Activated B cell treated with CpG ODN at 0.5 μM for 24 hours (primary cell): ENCODE results near the gene PEPD. TPM values are rescaled to one million over a fixed set of nuclear protein-coding genes. Genes with fewer than 3 reads are reported as not detected.
A peak's percentile ranks its signal among the peaks of the same experiment; 100 is the strongest.

Source experiments
- ATAC-seq: fragments of 200-7000 bp; cut with Tn5 transposase; one replicate; pipeline ENCODE4 v1.10.0; 2021; ENCODE audit warnings: low read depth, mild to moderate bottlenecking, moderate library complexity
- CTCF ChIA-PET: fragments of 350-600 bp; sonication (Branson Sonifier 250); formaldehyde crosslinking; loops from one replicate; lab custom pipeline; 2021; ENCODE audit warnings: antibody characterized with exemption; lab: Charles Lee
- POLR2A ChIA-PET: fragments of 350-600 bp; sonication (Branson Sonifier 250); formaldehyde crosslinking; loops from one replicate; lab custom pipeline; 2021; ENCODE audit warnings: antibody characterized with exemption; lab: Charles Lee
- DNase-seq: peaks from one replicate; pipeline ENCODE4 v3.0.0; 2022
- H3K27ac Mint-ChIP-seq: one replicate; pipeline ENCODE4 v1.8.0; 2020; ENCODE audit warnings: mixed read lengths
- H3K27me3 Mint-ChIP-seq: one replicate; pipeline ENCODE4 v1.8.0; 2021; ENCODE audit warnings: mixed read lengths
- H3K36me3 Mint-ChIP-seq: one replicate; pipeline ENCODE4 v1.8.0; 2021; ENCODE audit warnings: low read depth, mixed read lengths
- H3K4me1 Mint-ChIP-seq: one replicate; pipeline ENCODE4 v1.8.0; 2021; ENCODE audit warnings: mixed read lengths
- H3K4me3 Mint-ChIP-seq: one replicate; pipeline ENCODE4 v1.8.0; 2020; ENCODE audit warnings: mild to moderate bottlenecking, mixed read lengths
- H3K9me3 Mint-ChIP-seq: one replicate; pipeline ENCODE4 v1.8.0; 2020; ENCODE audit warnings: mixed read lengths
- intact Hi-C: fragments of 100-400 bp; cut with micrococcal nuclease; formaldehyde crosslinking; loops from one replicate; pipeline ENCODE4 v1.15.1; 2024
- total RNA-seq: library from RNA; stranded (reverse); gene quantifications from 2 replicates; pipeline ENCODE4 v1.2.3, GENCODE V29; 2022
- TF ChIP-seq, protein P1 (sequence below): fragments of 200-600 bp; IDR thresholded peaks from one replicate; pipeline ENCODE4 v1.8.0; 2022; ENCODE audit warnings: antibody characterized with exemption, mild to moderate bottlenecking

PEPD gene
- total RNA-seq, 1 donor from 2014 or later: 49.1 TPM

DNA sequence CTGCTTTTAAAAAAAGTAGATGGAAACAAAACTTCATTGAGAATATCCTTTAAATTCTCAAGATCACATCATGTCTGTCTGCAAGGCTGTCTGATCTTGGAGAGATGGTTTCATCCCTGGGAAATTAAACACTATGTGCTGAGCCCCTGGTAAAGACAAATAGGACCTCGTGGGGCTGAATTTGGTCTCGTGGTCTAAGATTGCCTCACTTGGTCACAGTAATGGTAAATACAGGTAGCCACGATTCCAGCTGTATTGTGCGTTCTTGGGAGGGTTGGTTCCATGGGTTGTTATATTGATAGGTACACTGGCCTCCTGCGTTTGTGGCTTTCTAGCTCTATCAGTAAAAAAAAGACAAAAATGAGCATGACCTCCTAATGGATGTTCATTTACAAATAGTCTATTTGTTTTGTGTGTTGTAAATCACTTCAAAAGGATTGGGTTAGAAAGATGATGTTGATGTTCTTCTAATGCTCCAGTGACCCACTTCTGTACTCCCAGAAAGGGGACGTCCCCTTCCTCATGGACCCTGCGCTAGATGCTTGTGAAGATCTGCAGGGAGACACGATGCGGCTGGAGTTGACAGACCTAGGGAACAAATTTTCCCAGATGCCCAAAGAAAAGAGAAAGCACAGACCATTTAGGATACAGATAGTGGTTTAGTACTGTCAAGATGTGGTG is 146.3 kb downstream of the PEPD start:
- Mint-ChIP-seq H3K4me3 (peak overlapping the region; percentile 86), H3K27ac (peak overlapping the region; percentile 24), H3K9me3 (no peaks in the 10 kb centered on the region), H3K36me3 (peaks cover 40% of the 10 kb centered on the region), H3K27me3 (no peaks in the 10 kb centered on the region), H3K4me1 (peaks cover 56% of the 10 kb centered on the region)
- intact Hi-C loops: loop anchor here (10.0 kb wide), 2 partner anchors 700 to 990 kb away; partner anchors contain the start of genes ANKRD27, GPI and RGS9BP
- ATAC-seq: no peak
- DNase-seq: no peak
- TF ChIP-seq, protein P1, sequence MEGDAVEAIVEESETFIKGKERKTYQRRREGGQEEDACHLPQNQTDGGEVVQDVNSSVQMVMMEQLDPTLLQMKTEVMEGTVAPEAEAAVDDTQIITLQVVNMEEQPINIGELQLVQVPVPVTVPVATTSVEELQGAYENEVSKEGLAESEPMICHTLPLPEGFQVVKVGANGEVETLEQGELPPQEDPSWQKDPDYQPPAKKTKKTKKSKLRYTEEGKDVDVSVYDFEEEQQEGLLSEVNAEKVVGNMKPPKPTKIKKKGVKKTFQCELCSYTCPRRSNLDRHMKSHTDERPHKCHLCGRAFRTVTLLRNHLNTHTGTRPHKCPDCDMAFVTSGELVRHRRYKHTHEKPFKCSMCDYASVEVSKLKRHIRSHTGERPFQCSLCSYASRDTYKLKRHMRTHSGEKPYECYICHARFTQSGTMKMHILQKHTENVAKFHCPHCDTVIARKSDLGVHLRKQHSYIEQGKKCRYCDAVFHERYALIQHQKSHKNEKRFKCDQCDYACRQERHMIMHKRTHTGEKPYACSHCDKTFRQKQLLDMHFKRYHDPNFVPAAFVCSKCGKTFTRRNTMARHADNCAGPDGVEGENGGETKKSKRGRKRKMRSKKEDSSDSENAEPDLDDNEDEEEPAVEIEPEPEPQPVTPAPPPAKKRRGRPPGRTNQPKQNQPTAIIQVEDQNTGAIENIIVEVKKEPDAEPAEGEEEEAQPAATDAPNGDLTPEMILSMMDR: no peak
- ChIA-PET POLR2A (interaction anchor here (3.9 kb wide), 1 partner anchor 198 kb away, joined by 43 read pairs; no protein-coding TSS in a partner anchor), CTCF (no interaction called here)

DNA sequence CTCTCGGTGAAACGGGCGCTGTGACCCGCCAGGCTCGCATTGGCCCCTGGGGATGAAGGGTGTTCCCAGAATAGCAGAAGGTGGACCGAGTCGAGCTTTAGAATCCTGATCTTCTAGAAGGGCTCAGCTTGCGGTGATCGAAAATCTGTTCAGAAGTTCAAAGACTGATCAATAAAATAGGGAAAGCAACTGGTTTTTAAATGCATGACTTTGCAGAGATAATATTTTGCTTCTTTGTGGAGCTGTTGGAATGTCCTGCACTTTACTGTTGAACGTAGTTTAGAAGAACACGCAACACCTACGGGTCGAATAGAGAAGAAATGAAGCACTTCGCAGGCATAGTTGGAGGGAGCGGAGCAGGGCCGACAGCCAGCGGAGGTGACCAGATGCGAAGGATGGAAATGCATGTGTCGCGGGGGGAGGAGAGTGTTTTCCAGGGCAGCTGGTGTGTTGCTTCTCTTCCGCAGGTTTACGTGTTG is 147.3 kb downstream of the PEPD start:
- ATAC-seq (no peak), DNase-seq (no peak)
- peaks cover 31% of the 10 kb centered on the region for H3K36me3 Mint-ChIP-seq
- no peaks in the 10 kb centered on the region for H3K9me3 Mint-ChIP-seq
- peak overlapping the region; percentile 86 for H3K27ac Mint-ChIP-seq
- CTCF ChIA-PET: interaction anchor here (0.6 kb wide), 1 partner anchor 798 kb away, joined by 3 read pairs; the partner anchor contains the start of gene LSM14A
- peak overlapping the region; percentile 86 for H3K4me3 Mint-ChIP-seq
- peaks cover 56% of the 10 kb centered on the region for H3K4me1 Mint-ChIP-seq
- TF ChIP-seq, protein P1: no peak
- POLR2A ChIA-PET: interaction anchor here (0.5 to 3.9 kb wide), 9 partner anchors 34 to 797 kb away, joined by 3 to 43 read pairs (median 4); partner anchors contain the start of genes CEBPA, GPATCH1 and PEPD
- no peaks in the 10 kb centered on the region for H3K27me3 Mint-ChIP-seq
- intact Hi-C loops: loop anchor here (5.0 to 10.0 kb wide), 5 partner anchors 402 to 1053 kb away; partner anchors contain the start of genes ANKRD27, CEP89, FAAP24 and GPI

DNA sequence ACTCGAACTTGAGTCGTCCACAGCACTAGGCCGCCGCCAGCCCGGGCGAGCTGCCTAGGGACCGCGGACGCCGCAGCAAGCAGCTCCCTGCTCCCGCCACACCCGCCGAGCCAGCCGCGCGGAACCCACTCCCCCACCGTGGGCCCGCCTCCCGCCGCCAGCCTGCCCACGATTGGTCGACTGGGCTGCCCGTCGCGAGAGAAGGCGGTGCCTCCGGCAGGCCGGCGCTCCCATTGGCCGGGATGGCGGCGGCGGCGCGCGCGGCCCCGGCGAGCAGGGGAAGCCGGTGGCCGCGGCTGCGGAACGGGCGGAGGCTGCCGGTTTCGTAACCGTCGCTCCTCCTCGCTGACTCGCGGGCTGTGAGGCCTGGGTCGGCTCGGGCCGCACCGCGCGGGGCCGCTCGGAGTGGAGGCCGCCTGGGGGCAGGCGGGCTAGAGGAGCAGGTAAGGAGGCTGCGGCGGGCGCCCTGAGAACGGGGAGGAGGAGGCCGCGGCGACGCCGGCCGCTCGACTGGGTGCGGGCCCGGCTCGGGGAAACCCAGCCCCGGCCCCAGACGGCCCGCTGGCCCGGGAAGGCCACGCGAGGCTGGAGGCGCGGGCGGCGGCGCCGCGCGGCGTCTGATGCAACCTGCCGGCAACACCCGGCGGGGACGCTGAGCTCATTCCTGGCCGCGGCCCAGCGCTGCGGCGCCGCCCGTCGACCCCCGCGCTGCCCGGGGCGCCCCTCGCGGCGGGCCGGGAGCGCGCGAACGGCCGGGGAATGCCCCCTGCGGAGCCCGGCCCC is 147.9 kb downstream of the PEPD start, which contains the start of gene CEBPG:
Gene CEBPG, plus strand, starts transcription at position 257 of the 783 bp plus-strand sequence. CDS start 5,531 bp downstream, outside the sequence.
- intact Hi-C loops: loop anchor here (1.0 to 10.0 kb wide), 8 partner anchors 71 to 1054 kb away; partner anchors contain the start of genes ANKRD27, CEBPA, CEP89 and FAAP24
- H3K9me3 Mint-ChIP-seq: no peaks in the 10 kb centered on the region
- DNase-seq (peak; percentile 99), ATAC-seq (peak; percentile 87)
- CTCF ChIA-PET: interaction anchor here (0.6 to 1.0 kb wide), 2 partner anchors 33 to 798 kb away, joined by 3 read pairs; partner anchors contain the start of gene LSM14A
- TF ChIP-seq, protein P1: no peak
- H3K27me3 Mint-ChIP-seq: no peaks in the 10 kb centered on the region
- POLR2A ChIA-PET: interaction anchor here (0.6 to 3.9 kb wide), 14 partner anchors 8 to 1303 kb away, joined by 3 to 43 read pairs (median 4); partner anchors contain the start of genes CEBPA, GPATCH1, PEPD and SCGB2B2
- peak within 1 kb of the TSS; percentile 93 for H3K27ac Mint-ChIP-seq
- H3K4me3 Mint-ChIP-seq: peak within 1 kb of the TSS; percentile 86
- peaks cover 50% of the 10 kb centered on the region for H3K4me1 Mint-ChIP-seq
- H3K36me3 Mint-ChIP-seq: peaks cover 25% of the 10 kb centered on the region

DNA sequence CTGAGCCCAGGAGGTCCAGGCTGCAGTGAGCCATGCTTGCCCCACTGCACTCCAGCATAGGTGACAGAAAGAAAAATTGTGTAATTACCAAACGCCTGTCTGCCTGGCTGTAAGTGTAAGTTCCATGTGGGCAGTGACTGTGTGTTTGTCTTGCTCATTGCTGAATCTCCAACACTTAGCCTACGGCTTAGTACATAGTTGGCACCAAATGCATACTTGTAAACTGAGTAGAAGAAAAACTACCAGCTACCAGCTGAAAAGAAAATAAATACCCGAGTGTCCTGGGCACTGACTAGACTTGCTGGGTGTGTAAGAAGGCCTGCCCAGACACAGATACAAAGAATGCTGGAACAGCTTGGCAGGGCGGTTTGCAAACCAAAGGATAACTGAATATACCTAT is 150.8 kb downstream of the PEPD start:
- peaks cover 9% of the 10 kb centered on the region for H3K36me3 Mint-ChIP-seq
- no peak overlapping the region for H3K4me3 Mint-ChIP-seq
- intact Hi-C loops: loop anchor here (5.0 to 10.0 kb wide), 5 partner anchors 398 to 1057 kb away; partner anchors contain the start of genes ANKRD27, CEP89, FAAP24 and GPI
- H3K9me3 Mint-ChIP-seq: no peaks in the 10 kb centered on the region
- no peak for DNase-seq
- TF ChIP-seq, protein P1: no peak
- ATAC-seq: no peak
- ChIA-PET POLR2A (no interaction called here), CTCF (no interaction called here)
- no peaks in the 10 kb centered on the region for H3K27me3 Mint-ChIP-seq
- H3K27ac Mint-ChIP-seq: no peak overlapping the region
- H3K4me1 Mint-ChIP-seq: peaks cover 26% of the 10 kb centered on the region
